Left colon (tissue), 2 donors: ENCODE data around the gene AGO3. TPM values are rescaled to one million over a fixed set of nuclear protein-coding genes. Genes with fewer than 3 reads are reported as not detected.

ENCODE experiments used
- ATAC-seq: fragments of 200-7000 bp; cut with Tn5 transposase; one replicate; pipeline ENCODE4 v1.9.1; 2020; ENCODE audit warnings: mild to moderate bottlenecking, moderate library complexity
- DNase-seq, 2 donors: peaks; one replicate each; pipeline ENCODE4 v3.0.0-alpha.2; 2020
- intact Hi-C, 2 donors: fragments of 100-400 bp; cut with DNase I in 1 of 2; cut with micrococcal nuclease in 1 of 2; formaldehyde crosslinking; loops; one replicate each; pipeline versions ENCODE4 v1.11.2 to v1.14.0; 2022; cut with DNase I, micrococcal nuclease
- total RNA-seq, 2 donors: library from RNA; stranded (reverse); fragmentation: NEBNext Ultra II Directional; extraction: Animal tissue kit (Norgen Biotek cat#: 25700); gene quantifications; one replicate each; pipeline ENCODE4 v1.2.1, GENCODE V29; 2021
- donor health status: DM: no; HTN: no; CAD: no.
- donor health status: DM: yes; HTN: yes; CAD: no.

AGO3 gene
- total RNA-seq, 2 donors from 2014 or later: 17.8 to 19.7 TPM

DNA sequence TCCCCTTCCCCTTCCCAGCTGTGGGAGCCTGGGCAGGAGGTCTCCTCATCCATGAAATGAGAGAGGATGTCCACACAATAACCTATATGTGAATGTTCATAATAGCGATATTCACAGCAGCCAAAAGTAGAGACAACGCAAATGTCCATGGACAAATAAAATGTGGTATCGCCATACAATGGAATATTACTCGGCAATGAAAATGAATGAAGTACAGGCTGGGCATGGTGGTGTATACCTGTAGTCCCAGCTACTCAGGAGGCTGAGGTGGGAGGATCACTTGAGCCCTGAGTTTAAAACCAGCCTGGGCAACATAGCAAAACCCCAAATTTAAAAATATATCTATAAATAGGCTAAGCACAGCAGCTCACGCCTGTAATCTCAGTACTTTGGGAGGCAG, 170.6 kb downstream of the AGO3 start:
- intact Hi-C loops: no loop called here
- DNase-seq: no peak
- ATAC-seq: no peak

DNA sequence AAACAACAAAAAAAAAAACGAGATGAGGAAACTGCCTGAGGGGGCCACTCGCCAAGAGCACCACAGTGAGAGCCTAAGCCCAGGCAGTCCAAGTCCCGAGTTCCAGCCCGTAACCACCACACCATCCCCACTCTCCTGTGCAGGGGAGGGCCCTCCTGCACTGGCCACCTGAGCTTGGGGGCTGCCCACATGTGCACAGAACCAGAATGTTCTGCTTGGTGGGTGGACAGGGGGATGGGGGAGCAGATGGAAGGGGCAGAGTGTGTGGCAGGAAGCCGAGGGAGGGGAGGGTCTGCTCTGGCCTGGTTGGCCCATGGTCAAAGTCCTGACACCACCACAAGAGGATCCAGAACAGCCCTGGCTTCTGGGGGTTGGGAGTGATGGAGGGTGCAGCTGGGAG, 175.4 kb downstream of the AGO3 start:
- DNase-seq: no peak
- intact Hi-C loops: no loop called here
- ATAC-seq: no peak

DNA sequence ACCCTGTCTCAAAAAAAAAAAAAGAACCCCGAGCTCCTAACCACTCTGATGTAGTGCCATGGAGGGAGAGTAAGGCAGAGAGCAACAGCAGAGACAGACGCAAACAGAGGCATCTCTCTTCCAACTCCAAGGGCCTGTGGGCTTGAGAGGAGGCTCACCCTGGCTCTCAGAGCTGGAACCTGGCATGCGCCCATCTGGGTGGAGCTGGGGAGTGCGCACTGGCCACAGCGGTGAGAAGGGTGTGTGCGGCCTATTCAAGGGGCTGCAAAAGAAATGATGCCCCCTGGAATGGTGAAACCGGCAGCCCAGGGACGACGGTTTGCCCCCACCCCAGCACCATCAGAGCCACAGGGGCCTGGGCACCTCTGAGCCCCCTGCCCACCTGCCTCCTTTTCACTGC, 176.5 kb downstream of the AGO3 start:
- no peak for ATAC-seq
- intact Hi-C loops: no loop called here

DNA sequence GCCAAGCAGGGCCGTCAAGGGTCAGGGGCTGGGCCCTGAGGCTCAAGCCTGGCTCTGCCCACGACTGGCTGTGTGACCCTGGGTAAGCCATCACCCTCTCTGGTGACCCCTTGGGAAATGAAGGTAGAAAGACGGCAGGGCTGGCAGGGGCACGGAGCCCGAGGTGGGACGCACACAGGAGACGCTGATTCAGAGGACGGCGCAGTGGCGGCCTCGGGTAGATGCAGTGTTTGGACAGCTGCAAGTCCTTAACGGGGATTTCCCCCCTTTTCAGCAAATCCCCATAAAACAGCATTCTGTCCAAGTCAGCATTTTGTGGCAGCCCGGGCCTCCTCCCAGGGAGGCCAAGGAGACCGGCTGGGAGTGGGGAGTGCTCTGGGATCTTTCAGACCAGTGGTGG, 177.4 kb downstream of the AGO3 start:
- no peak for ATAC-seq
- no peak for DNase-seq
- intact Hi-C loops: no loop called here

More for the DNA sequence above, 176.5 kb downstream of the AGO3 start:
- DNase-seq: no peak

GRCh38 chr1:36109041-36109679, 178.3 kb downstream of the AGO3 start:
- intact Hi-C loops: no loop called here
- ATAC-seq: no peak
- DNase-seq: no peak

GRCh38 chr1:36111151-36111550, 180.2 kb downstream of the AGO3 start:
- ATAC-seq (no peak), DNase-seq (no peak)
- intact Hi-C loops: no loop called here

- ATAC-seq: no peak
- intact Hi-C loops: no loop called here
- DNase-seq: no peak
Measured at GRCh38 chr1:36112823-36113222, 181.9 kb downstream of the AGO3 start.

DNA sequence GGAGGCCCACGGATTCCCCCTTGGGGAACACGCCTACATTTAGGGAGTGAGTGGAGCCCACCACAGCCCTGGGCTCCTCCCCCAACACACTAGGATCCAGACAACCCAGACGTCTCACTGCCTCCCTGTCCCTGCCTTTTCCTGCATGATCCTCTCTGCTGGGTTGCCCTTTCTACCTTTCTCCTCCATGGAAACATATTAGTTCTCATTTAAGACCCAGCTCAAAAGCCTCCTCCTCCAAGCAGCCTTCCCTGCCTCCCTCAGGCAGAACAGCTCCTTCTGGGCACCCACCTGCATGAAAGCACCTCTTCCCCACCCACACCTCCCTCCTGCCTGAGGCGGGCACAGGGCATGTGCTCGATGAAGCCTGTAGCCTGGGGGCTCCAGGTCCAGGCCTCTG, 183.5 kb downstream of the AGO3 start:
- intact Hi-C loops: no loop called here
- DNase-seq (no peak), ATAC-seq (no peak)

- ATAC-seq (no peak), DNase-seq (no peak)
- intact Hi-C loops: no loop called here
Measured at GRCh38 chr1:36115200-36115669, 184.3 kb downstream of the AGO3 start.

DNA sequence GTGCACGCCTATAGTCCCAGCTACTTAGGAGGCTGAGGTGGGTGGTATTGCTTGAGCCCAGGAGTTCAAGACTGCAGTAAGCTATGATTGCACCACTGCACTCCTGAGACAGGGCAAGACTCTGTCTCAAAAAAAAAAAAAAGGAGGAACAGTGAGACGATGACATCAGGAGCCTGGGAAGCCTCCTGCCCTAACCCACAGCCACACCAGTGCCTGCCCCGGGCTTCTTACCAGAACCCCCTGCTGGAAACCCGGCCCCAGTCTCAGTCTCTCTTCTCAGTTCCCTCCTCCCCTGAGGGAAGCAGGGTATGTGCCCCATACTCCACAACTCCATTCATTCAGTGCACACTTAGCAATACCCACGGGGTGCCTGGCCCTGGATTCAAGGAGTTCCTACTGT, 185.0 kb downstream of the AGO3 start:
- no peak for DNase-seq
- intact Hi-C loops: no loop called here
- ATAC-seq: no peak

GRCh38 chr1:36116901-36117300, 186.0 kb downstream of the AGO3 start:
- intact Hi-C loops: no loop called here
- no peak for ATAC-seq
- DNase-seq: no peak

- ATAC-seq (no peak), DNase-seq (no peak)
- intact Hi-C loops: no loop called here
Measured at GRCh38 chr1:36118447-36119204, 187.7 kb downstream of the AGO3 start.

DNA sequence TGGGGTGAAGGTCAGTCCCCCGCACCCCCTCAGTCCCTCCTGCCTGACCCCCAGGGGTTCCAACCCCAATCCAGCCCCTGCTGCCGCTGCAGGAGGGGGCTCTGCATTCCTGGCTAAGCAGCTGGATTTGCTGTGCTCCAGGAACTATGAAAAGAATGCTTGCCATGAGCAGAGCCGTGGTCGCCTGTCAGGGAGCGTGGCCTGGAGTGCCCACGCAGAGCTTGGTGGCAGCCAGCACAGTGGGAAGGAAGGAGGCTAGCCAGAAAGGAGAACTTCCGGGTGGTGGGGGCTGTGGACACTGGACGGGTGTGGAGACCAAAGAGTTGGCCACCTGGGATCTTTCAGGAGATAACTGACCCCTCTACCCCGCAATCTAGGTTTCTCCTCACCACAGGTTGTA, 188.6 kb downstream of the AGO3 start:
- no peak for ATAC-seq
- intact Hi-C loops: no loop called here
- no peak for DNase-seq

Other genes starting within 250 kb of the AGO3 start
- gene C1orf216, start 212.2 kb upstream of the AGO3 start, total RNA-seq: 1 to 10 TPM; 1.9 to 3.1 TPM
- 1 to 10 TPM; 1.9 to 4.3 TPM for gene CLSPN, start 161.1 kb upstream of the AGO3 start, total RNA-seq
- 10 to 100 TPM; 10.2 to 16.2 TPM for gene AGO4, start 123.1 kb upstream of the AGO3 start, total RNA-seq
- gene AGO1, start 47.9 kb upstream of the AGO3 start, total RNA-seq: 10 to 100 TPM; 23.7 to 25.1 TPM
- not detected for gene TEKT2, start 153.0 kb downstream of the AGO3 start, total RNA-seq
- 10 to 100 TPM; 22.2 to 22.3 TPM for gene ADPRS, start 157.8 kb downstream of the AGO3 start, total RNA-seq
- 1 to 10 TPM in 1 of 2 donors, under 1 TPM in 1; 0.55 to 1.8 TPM for gene COL8A2, start 194.1 kb downstream of the AGO3 start, total RNA-seq
- gene TRAPPC3, start 218.4 kb downstream of the AGO3 start, total RNA-seq: 10 to 100 TPM; 62.4 to 63.0 TPM
- gene MAP7D1, start 225.1 kb downstream of the AGO3 start, total RNA-seq: 10 to 100 TPM; 38.3 to 62.5 TPM